ACHN (cell line): ENCODE data around the gene ASIC1.
A peak's percentile ranks its signal among the peaks of the same experiment; 100 is the strongest.

ENCODE experiments used
- DNase-seq: peaks from one replicate; pipeline ENCODE4 v3.0.0-alpha.2; 2015
- in situ Hi-C: cut with HindIII; loops from 2 replicates; pipeline ENCODE4 v1.10.0; 2017; ENCODE audit warnings: low sequenced_read_pairs, low pct_ligation_motif_present, low pct_unique_long_range_greater_than_20kb

ASIC1 gene

GRCh38 chr12:50097952-50098351, 40.6 kb downstream of the ASIC1 start:
- in situ Hi-C loops, result no loop called here
- no peak for DNase-seq

GRCh38 chr12:50099302-50100008, 42.1 kb downstream of the ASIC1 start:
- in situ Hi-C loops, result no loop called here
- no peak for DNase-seq

GRCh38 chr12:50100561-50100960, 43.2 kb downstream of the ASIC1 start:
- in situ Hi-C loops, result no loop called here
- no peak for DNase-seq

- in situ Hi-C loops, result no loop called here
- DNase-seq, result peak; percentile 68
Measured at GRCh38 chr12:50101663-50102062, 44.3 kb downstream of the ASIC1 start.

GRCh38 chr12:50102131-50102531, 44.7 kb downstream of the ASIC1 start:
- in situ Hi-C loops, result no loop called here
- no peak for DNase-seq

GRCh38 chr12:50102646-50103309, 45.4 kb downstream of the ASIC1 start:
- in situ Hi-C loops, result no loop called here
- DNase-seq, result no peak

GRCh38 chr12:50103351-50103750, 46.0 kb downstream of the ASIC1 start:
- no peak for DNase-seq
- in situ Hi-C loops, result no loop called here

- peak; percentile 81 for DNase-seq
- in situ Hi-C loops, result no loop called here
Measured at GRCh38 chr12:50103767-50104321, 46.4 kb downstream of the ASIC1 start, which contains the start of gene GPD1. Gene GPD1, plus strand, starts transcription at chr12:50104008. Its CDS starts 43 bp downstream, at chr12:50104051.

- DNase-seq, result no peak
- in situ Hi-C loops, result no loop called here
Measured at GRCh38 chr12:50104417-50105366, 47.3 kb downstream of the ASIC1 start.

- in situ Hi-C loops, result no loop called here
- no peak for DNase-seq
Measured at GRCh38 chr12:50105913-50106450, 48.6 kb downstream of the ASIC1 start.

- in situ Hi-C loops, result no loop called here
- DNase-seq, result no peak
Measured at GRCh38 chr12:50106907-50107306, 49.5 kb downstream of the ASIC1 start.

GRCh38 chr12:50107416-50108268, 50.2 kb downstream of the ASIC1 start:
- no peak for DNase-seq
- in situ Hi-C loops, result no loop called here

GRCh38 chr12:50109319-50109718, 51.9 kb downstream of the ASIC1 start:
- DNase-seq, result no peak
- in situ Hi-C loops, result no loop called here

- in situ Hi-C loops, result no loop called here
- no peak for DNase-seq
Measured at GRCh38 chr12:50110127-50110761, 52.8 kb downstream of the ASIC1 start.

- in situ Hi-C loops, result no loop called here
- peak; percentile 96 for DNase-seq
Measured at GRCh38 chr12:50110762-50111351, 53.5 kb downstream of the ASIC1 start.

GRCh38 chr12:50111395-50111692, 53.9 kb downstream of the ASIC1 start:
- DNase-seq, result no peak
- in situ Hi-C loops, result no loop called here
